GM21360 (cell line): ENCODE results near the gene WSCD1.

Source experiments
- ATAC-seq: cut with Tn5 transposase; IDR thresholded peaks from one replicate; pipeline ENCODE4 v1.9.1; 2021; ENCODE audit warnings: mild to moderate bottlenecking, moderate library complexity; ENCODE audit not compliant: unreplicated experiment

Gene WSCD1

DNA sequence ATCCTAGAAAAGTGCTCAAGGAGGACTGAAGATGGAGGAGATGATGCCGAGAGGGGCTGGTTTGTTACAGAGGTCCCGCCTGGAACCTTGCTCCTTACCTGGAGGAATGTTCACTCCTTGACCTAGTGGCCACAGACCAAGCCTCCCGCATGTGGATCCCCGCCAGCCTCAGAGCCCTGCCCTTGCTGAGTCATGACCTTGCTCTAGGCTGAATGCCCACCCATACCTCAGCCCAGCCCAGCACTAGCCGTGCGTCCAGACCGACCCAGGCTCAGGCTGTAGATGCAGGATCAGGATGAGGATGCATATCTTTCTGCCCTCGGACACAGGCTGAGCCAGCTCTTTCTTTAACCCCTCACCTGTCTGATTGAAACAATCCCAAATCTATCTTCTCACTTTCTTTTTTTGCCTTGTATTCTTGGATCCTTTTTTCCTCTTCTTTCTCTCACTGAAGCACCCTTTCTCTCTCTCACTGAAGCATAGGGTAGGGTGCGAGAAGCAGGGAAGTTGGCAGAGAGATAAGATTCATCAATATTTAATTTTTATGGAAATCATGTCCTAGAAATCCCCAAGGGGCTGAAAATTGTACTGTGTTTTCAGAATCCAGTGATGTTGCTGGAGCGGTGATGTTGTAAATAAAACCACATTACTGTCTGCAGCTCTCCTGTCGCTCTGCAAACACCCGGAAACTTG lies 34.9 kb downstream of the WSCD1 start:
- ATAC-seq: no peak

DNA sequence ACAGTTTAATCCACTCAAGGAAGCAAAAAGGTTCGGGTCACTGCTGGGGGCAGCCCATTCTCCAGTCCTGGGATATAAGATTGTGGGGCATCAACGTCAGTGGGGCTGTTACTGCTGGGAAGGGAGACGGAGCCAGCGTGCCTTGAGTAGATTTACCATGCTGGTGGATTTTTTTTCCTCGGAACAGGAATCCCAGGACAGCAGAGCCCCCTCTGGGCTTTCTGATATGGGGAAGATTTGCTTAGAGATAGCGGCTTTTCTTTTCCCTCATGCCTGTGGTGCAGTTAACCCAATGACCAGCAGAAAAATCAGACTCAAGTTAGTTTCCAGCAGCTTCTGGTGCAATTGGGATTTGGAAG lies 35.4 kb downstream of the WSCD1 start:
- no peak for ATAC-seq

DNA sequence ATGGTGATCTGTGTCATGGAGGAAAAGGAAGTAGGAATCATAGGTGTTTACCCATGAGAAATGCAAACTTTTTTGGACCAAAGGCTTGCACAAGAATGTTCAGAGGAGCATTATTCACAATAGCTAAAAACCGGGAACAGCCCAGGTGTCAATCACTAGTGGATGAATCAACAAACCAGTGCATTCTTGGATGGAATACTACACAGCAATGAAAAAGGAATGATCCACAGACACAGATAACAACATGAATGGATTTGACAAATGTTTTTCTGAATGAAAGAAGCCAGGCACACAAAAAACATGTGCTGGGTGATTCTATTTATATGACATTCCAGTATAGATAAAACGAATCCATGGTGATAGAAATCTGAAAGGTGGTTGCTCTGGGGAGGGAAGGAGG lies 36.0 kb downstream of the WSCD1 start:
- no peak for ATAC-seq

DNA sequence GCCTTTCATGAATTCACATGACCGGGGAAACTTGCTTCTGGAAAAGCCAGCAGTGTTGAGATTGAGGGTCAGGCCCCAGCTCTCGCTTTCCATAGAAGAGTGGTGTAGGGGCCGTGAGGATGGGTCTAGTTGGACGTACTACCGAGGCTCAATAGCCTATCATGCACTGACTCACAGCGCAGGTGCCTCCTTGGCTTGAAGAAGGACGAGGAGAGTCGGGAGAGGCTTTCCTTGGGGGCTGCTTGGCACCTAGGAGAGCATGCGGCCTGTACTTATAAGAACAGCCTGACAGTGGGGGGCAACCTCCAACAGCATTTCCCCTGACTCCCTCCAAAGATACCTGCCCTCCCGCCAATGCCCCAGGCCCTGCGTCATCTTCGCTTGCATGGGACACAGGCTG lies 37.6 kb downstream of the WSCD1 start:
- no peak for ATAC-seq

DNA sequence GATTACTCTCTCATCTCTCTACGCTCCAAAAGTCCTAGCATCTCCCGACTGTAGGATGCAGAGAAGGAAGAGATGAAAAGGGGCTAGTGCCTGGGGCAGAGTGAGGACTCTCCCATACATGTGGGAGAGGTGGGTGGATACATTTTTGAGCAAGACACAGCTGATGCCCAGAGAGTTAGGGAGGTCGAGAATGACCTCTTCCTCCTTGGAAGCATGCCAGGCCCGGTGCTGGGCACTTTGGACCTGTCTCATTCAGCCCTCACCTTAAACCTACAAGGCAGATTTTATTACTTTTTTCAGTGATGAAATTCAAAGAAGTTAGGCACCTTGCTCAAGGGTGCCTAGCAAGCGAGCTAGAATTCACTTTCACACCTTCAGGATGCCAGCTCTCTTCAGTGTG lies 38.2 kb downstream of the WSCD1 start:
- ATAC-seq: no peak

DNA sequence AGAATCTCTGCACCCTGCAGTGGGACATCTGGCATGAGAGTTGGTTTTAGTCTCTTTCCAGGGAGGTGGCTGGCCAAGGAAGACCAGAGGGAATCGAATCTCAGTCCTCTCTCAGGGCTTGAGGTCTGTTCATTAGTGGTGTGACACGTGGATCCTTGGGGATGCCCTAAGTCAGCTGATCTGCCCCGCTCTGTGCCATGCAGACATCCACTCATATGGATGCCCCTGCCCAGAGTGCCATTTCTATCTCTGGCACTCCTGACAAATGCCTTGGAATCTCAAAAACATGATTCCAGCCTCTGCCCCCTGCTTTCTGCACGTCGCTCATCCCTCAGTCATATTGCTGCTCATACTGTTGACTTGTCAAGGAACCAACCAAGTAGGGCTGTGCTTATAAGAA lies 38.8 kb downstream of the WSCD1 start:
- ATAC-seq: no peak

DNA sequence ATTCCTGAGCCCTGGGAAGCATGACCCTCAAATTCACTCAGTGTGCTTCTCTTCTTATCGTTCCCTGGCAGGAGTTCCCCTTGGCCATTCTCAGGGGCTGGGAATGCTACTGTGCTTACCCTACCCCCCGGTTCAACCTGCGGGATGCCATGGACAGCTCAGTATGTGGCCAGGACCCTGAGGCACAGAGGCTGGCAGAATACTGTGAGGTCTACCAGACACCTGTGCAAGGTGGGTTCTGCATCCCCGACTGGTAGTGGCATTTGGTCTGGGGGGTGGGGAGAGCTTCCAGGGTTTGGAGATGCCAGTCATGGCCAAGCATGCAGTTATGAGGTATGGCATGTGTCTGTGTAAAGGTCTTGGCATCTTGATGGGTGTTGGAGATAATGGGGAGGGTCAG lies 39.4 kb downstream of the WSCD1 start:
- ATAC-seq: no peak

DNA sequence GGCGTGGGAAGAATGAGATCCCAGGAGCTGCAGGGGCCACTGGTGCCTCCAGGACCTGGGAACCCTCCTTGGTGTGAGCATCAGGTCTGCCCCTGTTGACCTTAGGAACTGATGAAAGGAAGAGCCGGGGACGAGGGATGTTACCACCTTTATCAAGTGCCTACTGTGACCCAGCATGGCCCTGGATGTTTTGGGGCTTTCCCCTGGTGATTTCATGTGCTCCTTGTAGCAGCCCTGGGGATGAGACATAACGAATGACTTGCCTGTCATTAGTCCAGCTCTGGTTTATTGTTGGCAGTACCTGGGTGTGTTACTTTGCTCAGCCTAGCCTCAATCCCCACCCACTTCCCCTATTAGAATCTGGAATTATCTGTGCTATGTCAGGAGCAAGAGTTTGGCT lies 39.9 kb downstream of the WSCD1 start:
- ATAC-seq: no peak

DNA sequence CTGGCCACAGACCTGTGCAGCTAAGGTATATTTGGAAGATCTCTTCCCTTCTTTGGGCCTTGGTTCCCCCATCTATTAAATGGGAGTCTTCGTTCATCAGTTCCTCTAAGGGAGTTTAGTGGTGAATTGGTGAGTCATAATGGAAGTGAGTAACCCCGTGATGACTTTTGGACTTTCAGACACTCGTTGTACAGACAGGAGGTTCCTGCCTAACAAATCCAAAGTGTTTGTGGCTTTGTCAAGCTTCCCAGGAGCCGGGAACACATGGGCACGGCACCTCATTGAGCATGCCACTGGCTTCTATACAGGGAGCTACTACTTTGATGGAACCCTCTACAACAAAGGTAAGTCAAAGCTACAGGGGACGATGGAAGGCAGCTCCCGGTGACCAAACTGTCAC lies 40.4 kb downstream of the WSCD1 start:
- ATAC-seq: no peak

DNA sequence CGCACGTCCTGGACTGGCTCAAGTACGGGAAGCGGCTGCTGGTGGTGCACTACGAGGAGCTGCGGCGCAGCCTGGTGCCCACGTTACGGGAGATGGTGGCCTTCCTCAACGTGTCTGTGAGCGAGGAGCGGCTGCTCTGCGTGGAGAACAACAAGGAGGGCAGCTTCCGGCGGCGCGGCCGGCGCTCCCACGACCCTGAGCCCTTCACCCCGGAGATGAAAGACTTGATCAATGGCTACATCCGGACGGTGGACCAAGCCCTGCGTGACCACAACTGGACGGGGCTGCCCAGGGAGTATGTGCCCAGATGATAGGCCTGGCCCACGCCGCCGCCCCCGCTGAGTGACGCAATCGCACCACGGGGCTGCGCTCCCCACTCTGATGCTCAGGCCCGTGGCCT lies 50.2 kb downstream of the WSCD1 start:
- no peak for ATAC-seq

DNA sequence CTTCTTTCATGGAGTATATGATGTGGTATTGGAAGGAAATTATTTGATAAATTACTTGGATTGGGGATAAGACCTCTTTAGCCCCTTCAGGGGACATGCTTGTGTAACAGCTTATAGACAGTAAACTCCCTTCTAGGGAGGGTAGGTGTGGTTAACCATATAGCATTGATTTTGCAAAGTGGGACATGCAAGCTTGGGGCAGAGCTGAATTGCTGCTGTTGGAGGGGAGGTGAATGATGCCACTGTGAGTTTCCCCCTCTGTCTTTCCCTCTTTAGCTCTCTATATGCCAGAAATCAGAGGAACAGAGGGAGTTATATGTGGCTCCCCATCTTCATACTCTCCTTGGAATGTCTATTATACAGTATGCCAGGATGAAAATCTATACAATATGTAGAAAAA lies 54.7 kb downstream of the WSCD1 start:
- ATAC-seq: no peak

DNA sequence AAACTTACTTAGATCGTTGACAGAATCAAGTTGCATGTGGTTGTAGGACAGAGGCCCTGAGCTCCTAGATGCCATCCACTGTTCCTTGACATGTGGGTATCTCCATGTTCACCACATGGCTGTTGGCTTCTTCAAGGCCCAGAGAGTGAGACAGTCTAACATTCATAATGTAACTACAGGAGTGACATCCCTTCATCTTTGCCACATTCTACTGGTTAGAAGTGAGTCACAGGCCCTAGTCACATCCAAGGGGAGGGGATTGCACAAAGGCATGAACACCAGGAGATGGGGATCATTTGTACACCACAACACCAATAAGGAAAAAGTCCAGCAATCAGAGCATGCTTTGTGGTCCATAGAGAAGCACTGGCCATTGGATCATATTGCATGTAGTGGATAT lies 56.6 kb downstream of the WSCD1 start:
- no peak for ATAC-seq

DNA sequence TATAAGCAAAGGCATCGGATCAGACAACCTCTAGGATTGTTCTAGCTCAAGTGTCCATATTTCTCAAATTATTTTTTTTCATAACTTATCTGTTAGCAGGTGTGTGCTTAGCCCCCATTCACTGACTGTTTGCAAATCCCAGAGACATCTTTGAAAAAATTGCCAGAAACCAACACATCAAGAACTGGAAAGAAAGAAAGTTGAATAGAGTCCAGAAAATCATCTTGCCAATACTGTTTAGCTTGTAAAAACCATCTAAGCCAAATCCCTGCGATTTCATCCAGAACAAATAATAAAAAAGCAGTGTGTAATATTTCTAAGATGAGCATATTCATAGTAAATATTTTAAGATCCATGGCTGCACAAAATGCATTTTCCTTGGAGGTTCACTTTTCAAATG lies 64.5 kb downstream of the WSCD1 start:
- ATAC-seq: no peak

DNA sequence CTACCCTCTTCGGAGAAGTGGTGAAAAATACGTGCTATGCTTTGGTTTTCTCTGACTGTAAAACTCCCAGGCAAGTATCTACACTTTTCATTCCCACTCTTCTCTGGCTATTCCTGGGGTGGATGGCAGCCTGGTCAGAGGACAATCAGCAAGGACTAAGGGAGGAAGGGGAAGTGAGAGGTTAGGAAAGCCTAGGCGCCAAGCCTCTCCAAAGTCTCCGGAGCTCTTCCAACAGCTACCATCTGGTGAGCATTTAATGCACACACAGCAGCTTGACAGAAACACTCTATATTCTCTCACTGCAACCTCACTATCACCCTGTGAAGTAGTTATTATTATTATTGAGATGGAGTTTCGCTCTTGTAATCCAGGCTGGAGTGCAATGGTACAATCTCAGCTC lies 65.1 kb downstream of the WSCD1 start:
- no peak for ATAC-seq

DNA sequence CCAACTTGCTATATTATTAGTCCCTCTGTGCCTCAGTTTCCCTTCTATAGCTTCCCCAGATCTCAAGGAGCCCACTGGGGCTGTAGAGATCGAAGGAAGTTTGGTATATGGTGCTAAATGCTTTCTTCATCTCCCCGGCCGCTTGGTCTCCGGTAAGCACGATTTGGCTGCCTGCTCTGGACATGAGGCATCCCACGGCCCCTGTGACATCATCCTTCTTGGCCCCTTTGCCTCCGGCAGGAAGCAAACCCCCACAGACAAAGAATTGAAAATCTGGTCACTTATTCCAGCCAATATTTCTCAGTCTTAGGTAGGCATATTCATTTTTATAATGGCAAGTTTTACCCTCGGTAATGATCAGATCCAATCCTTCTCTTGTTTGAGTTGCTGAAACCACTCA lies 65.8 kb downstream of the WSCD1 start:
- no peak for ATAC-seq

DNA sequence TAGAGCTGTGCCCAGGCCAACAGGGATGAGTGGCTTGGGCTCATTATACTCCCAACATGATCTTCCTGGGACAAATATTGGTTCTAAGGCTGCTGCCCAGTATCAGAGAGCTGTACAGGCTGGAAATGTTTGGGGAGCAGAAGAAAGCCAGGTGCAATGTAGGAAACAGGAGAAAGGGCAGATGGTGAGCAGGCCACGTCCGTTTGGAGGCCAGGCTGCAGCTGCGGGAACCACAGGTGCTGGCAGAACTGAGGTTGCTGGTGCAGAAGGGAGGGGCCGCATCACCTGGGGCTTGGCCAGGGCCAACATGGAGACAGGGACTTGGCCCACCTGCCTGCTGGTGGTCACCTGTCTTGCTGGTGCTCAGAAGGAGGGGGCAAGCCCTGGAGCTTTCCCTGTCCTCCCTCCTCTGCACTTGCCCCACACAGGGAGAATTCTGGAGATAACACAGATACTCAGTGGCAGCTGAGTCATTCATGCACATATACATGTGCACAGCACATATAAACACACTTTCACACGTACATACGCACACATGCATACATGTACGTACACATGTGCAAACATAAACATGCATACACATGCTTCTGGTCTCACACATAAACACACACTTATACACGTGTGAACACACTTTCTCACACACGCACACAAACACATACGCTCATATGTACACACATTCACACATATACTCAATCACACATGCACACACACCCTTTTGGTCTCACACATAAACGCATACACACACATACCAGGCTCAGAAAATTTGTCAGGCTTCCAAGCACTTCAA lies 67.7 kb downstream of the WSCD1 start:
- no peak for ATAC-seq

DNA sequence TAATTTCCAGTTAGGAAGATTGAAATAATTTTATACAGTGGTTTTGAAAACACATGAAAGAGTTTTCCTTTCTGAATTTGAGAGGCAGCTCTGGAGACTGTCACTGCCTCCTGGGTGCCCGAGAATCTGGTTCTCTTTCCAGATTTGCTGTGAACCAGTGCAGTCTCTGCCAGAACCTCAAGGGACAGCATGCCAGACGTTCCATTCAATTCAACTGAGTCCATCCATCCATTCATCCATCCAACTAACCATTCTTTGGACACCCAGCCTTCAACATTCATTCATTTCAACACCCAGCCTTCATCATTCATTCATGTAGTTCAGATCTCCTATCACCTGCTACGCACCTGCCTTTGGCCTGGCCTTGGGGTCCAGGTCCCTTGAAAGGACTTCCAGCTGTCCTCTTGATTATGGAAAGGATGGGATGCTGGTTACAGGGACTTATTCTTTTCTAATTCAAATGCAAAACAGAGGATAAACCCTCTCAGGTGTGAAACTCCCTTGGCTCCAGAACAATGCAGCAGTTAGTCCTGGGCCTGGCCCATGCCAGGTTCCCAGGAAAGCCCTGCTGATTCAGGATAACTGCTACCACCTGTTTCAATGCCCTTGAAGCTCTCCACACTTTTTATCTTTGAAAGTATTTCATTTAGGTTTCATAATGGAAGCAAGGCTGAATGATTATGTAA lies 68.7 kb downstream of the WSCD1 start:
- no peak for ATAC-seq

DNA sequence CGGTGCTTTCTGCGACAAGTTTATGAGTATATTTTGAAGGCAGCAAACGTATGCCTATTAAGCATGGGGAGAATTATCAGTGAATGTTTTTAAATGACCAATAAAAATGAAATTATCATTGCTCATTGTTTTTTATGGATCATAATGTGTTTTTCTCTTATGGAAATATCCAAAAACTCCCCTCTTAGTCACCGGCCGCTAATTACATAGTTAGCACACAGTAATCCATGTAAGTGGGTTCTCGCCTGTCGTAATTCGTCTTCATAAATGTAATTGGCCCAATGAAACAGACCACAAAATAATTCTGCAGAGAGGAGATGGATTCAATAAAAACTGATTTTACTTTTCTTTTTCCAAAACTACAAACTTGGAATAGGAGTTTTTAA lies 69.3 kb downstream of the WSCD1 start:
- no peak for ATAC-seq

DNA sequence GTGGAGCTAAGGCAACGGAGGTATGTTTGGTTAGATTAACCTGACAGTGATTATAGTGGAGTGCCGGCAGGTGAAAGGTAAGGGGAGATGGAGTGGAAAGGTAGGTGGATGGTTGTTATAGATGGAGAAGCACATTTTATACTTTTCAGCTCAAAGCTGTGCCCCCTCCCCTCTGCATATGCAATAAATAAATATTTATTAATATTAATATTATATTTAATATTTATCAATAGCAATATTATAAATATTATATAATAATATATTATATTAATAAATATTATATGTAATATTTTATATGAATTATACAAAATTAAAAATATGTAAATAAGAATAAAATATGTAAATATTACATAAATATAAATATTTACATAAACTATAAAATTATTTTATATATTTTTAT lies 70.0 kb downstream of the WSCD1 start:
- ATAC-seq: no peak

DNA sequence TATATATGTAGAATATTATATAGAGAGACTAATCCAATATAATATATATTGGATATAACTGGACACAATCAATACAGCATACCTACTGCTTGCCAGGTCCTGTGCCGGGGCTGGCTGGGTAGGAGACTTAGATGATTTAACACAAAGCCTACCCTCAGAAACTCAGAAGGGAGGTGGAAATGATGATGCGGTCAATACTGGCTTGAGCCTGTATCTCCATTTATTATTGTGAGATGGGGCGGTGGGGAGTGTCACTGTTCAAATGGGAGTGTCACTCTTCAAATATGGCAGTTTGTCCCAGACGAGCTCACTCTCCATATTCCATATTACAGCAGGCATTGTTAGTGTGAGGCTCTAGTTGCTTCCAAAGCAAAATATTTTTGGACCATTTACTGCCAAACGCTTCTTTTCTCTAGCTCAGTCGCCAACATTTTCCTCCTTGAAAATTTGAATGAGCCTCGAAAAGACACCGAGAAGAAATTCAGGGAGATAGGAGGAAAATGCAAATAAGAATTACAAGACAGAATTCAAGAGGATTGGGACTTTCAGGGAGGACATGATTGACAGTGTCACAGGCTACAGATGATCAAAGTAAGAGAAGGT lies 70.7 kb downstream of the WSCD1 start:
- ATAC-seq: no peak

DNA sequence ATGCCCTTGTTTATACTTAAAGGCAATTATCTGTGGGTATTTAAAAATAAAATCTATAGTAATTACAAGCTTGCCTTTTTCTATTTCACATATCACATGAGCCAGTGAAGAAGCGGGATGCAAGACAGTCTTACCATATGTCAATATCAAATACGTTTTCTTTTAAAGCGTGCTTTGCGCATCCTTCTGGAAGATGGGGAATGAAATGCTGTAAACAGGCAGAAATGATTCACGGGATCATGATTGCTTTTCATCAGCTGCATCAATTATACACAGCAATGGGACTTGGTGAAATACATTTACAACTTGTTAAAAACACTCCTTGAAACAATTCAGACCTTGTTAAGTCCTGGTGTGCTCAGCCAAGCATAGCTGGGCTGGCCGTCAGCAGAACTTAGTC lies 72.5 kb downstream of the WSCD1 start:
- no peak for ATAC-seq

DNA sequence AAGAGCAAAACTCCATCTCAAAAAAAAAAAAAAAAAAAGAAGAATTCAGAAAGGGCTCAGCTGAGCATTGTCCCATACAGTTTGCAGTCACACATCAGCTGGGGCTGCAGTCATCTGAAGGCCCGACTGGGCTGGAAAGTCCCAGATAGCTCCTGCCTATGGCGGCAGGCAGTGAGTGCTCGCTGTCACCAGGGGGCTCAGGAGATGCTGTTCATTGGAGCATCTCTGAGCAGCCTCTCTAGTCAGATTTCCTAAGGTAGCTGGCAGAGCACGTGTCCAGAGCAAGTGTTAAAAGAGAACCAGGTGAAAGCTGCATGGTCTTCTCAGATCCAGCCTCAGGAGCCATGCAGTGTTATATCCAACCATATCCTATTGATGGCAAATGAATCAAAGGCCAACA lies 75.8 kb downstream of the WSCD1 start:
- ATAC-seq: no peak
